Measurements from ENCODE around the gene STRBP. TPM values are rescaled to one million over a fixed set of nuclear protein-coding genes. Genes with fewer than 3 reads are reported as not detected.

Gene STRBP
- total RNA-seq, 1 donor from 2014 or later, result 65.9 TPM

GRCh38 chr9:123104807-123105206 is 163.6 kb downstream of the STRBP start:
- no peak for TF ChIP-seq CTCF (IDR thresholded peaks at IDR 0.05; ENCODE audit: unreplicated experiment)
- H3K4me3 Mint-ChIP-seq, result no peak overlapping the region
- H3K9me3 Mint-ChIP-seq, result no peaks in the 10 kb centered on the region
- H3K27ac Mint-ChIP-seq, result no peak overlapping the region
- no peak for DNase-seq (ENCODE audit: low spot score in 2 of 2, unreplicated experiment in 2 of 2)
- peaks cover 11% of the 10 kb centered on the region for H3K4me1 Mint-ChIP-seq
- peaks cover 25% of the 10 kb centered on the region for H3K36me3 Mint-ChIP-seq
- H3K27me3 Mint-ChIP-seq (ENCODE audit: low read depth), result no peaks in the 10 kb centered on the region

GRCh38 chr9:123102375-123103113 is 165.8 kb downstream of the STRBP start:
- Mint-ChIP-seq H3K9me3 (no peaks in the 10 kb centered on the region), H3K4me3 (no peak overlapping the region), H3K36me3 (peaks cover 42% of the 10 kb centered on the region), H3K27me3 (ENCODE audit: low read depth) (no peaks in the 10 kb centered on the region), H3K27ac (peak overlapping the region; percentile 91), H3K4me1 (peaks cover 11% of the 10 kb centered on the region)
- peak; percentile 16 for TF ChIP-seq CTCF (IDR thresholded peaks at IDR 0.05; ENCODE audit: unreplicated experiment)
- no peak for DNase-seq (ENCODE audit: low spot score in 2 of 2, unreplicated experiment in 2 of 2)

GRCh38 chr9:123099548-123099947 is 168.8 kb downstream of the STRBP start:
- DNase-seq (ENCODE audit: low spot score in 2 of 2, unreplicated experiment in 2 of 2), result no peak
- Mint-ChIP-seq H3K27me3 (ENCODE audit: low read depth) (no peaks in the 10 kb centered on the region), H3K36me3 (peaks cover 44% of the 10 kb centered on the region), H3K9me3 (no peaks in the 10 kb centered on the region), H3K4me3 (no peak overlapping the region), H3K27ac (no peak overlapping the region), H3K4me1 (peaks cover 11% of the 10 kb centered on the region)
- no peak for TF ChIP-seq CTCF (IDR thresholded peaks at IDR 0.05; ENCODE audit: unreplicated experiment)

- H3K27ac Mint-ChIP-seq, result no peak overlapping the region
- H3K27me3 Mint-ChIP-seq (ENCODE audit: low read depth), result no peaks in the 10 kb centered on the region
- no peak for TF ChIP-seq CTCF (IDR thresholded peaks at IDR 0.05; ENCODE audit: unreplicated experiment)
- peaks cover 48% of the 10 kb centered on the region for H3K36me3 Mint-ChIP-seq
- peaks cover 11% of the 10 kb centered on the region for H3K4me1 Mint-ChIP-seq
- no peak overlapping the region for H3K4me3 Mint-ChIP-seq
- DNase-seq (ENCODE audit: low spot score in 2 of 2, unreplicated experiment in 2 of 2), result no peak
- H3K9me3 Mint-ChIP-seq, result no peaks in the 10 kb centered on the region
Measured at GRCh38 chr9:123099042-123099441, 169.3 kb downstream of the STRBP start.

- peaks cover 56% of the 10 kb centered on the region for H3K36me3 Mint-ChIP-seq
- H3K4me3 Mint-ChIP-seq, result no peak overlapping the region
- peaks cover 9% of the 10 kb centered on the region for H3K4me1 Mint-ChIP-seq
- H3K27ac Mint-ChIP-seq, result no peak overlapping the region
- DNase-seq (ENCODE audit: low spot score in 2 of 2, unreplicated experiment in 2 of 2), result no peak
- TF ChIP-seq CTCF (IDR thresholded peaks at IDR 0.05; ENCODE audit: unreplicated experiment), result no peak
- H3K9me3 Mint-ChIP-seq, result no peaks in the 10 kb centered on the region
- H3K27me3 Mint-ChIP-seq (ENCODE audit: low read depth), result no peaks in the 10 kb centered on the region
Measured at GRCh38 chr9:123098096-123098459, 170.3 kb downstream of the STRBP start.
